ENCODE results near the gene SLC26A11.
"Not testable (repeated sequence)": the region's sequence is repeated elsewhere in the genome, so short reads cannot be mapped to it uniquely, and the experiment has no call there.

Gene SLC26A11

GRCh38 chr17:80287806-80288567 lies 67.8 kb downstream of the SLC26A11 start:
- DNase-seq, result no peak

GRCh38 chr17:80289616-80290015 lies 69.4 kb downstream of the SLC26A11 start:
- no peak for DNase-seq

- DNase-seq, result no peak
Observed at GRCh38 chr17:80290156-80290555, 69.9 kb downstream of the SLC26A11 start.

- no peak for DNase-seq
Observed at GRCh38 chr17:80291260-80291659, 71.0 kb downstream of the SLC26A11 start.

GRCh38 chr17:80291691-80292487 lies 71.7 kb downstream of the SLC26A11 start:
- no peak for DNase-seq

- DNase-seq, result no peak
Observed at GRCh38 chr17:80292521-80292971, 72.3 kb downstream of the SLC26A11 start.

- DNase-seq, result no peak
Observed at GRCh38 chr17:80294210-80294609, 74.0 kb downstream of the SLC26A11 start.

GRCh38 chr17:80294653-80295052 lies 74.4 kb downstream of the SLC26A11 start:
- no peak for DNase-seq

- no peak for DNase-seq
Observed at GRCh38 chr17:80295146-80295545, 74.9 kb downstream of the SLC26A11 start.

GRCh38 chr17:80295559-80295958 lies 75.3 kb downstream of the SLC26A11 start:
- DNase-seq, result no peak

GRCh38 chr17:80296221-80296620 lies 76.0 kb downstream of the SLC26A11 start:
- DNase-seq, result no peak

GRCh38 chr17:80297996-80298560 lies 77.9 kb downstream of the SLC26A11 start:
- DNase-seq, result no peak

GRCh38 chr17:80299350-80300100 lies 79.3 kb downstream of the SLC26A11 start:
- not testable (repeated sequence) for DNase-seq

GRCh38 chr17:80300756-80301155 lies 80.5 kb downstream of the SLC26A11 start:
- DNase-seq, result not testable (repeated sequence)

Data from activated CD4-positive, alpha-beta T cell treated with anti-CD3 and anti-CD28 coated beads for 48 hours (primary cell).